Left ventricle myocardium inferior (tissue), 1 donor: ENCODE data around the gene NUMBL. TPM values are rescaled to one million over a fixed set of nuclear protein-coding genes. Genes with fewer than 3 reads are reported as not detected.
A peak's percentile ranks its signal among the peaks of the same experiment; 100 is the strongest.

ENCODE experiments used
- DNase-seq: peaks from one replicate; pipeline ENCODE4 v3.0.0-alpha.2; 2020
- H3K27ac ChIP-seq: fragments of 200-600 bp; replicated peaks from 2 replicates; pipeline ENCODE4 v1.8.0; 2021
- H3K27me3 ChIP-seq: fragments of 200-600 bp; 2 replicates; pipeline ENCODE4 v1.8.0; 2021; ENCODE audit warnings: low read depth
- H3K36me3 ChIP-seq: fragments of 200-600 bp; 2 replicates; pipeline ENCODE4 v1.8.0; 2021
- H3K4me1 ChIP-seq: fragments of 200-600 bp; 2 replicates; pipeline ENCODE4 v1.8.0; 2021
- H3K4me3 ChIP-seq: fragments of 200-600 bp; 2 replicates; pipeline ENCODE4 v1.8.0; 2021; ENCODE audit warnings: mild to moderate bottlenecking, moderate library complexity
- H3K9me3 ChIP-seq: fragments of 200-600 bp; replicated peaks from 2 replicates; pipeline ENCODE4 v1.8.0; 2021
- intact Hi-C: fragments of 100-400 bp; cut with micrococcal nuclease; formaldehyde crosslinking; loops from one replicate; pipeline ENCODE4 v1.11.0; 2022
- long read RNA-seq: library from polyadenylated mRNA; unstranded; transcript quantifications from one replicate; pipeline ENCODE4 v2.0.0, GENCODE V29; 2021
- total RNA-seq: library from RNA; stranded (reverse); fragmentation: NEBNext Ultra II Directional; extraction: Animal tissue kit (Norgen Biotek cat#: 25700); gene quantifications from one replicate; pipeline ENCODE4 v1.2.1, GENCODE V29; 2021
- TF ChIP-seq, protein P1 (sequence below): fragments of 200-600 bp; IDR thresholded peaks from 2 replicates; pipeline ENCODE4 v1.8.0; 2021; ENCODE audit warnings: antibody characterized with exemption, mild to moderate bottlenecking, borderline replicate concordance
- donor health status: DM: no; HTN: yes; CAD: no; lungs with severe emphysema.

The NUMBL gene
- 14.7 TPM for total RNA-seq
- long read RNA-seq, partial matches to known transcripts, result 1 of 3 reads
- long read RNA-seq, other reads (novel, unspliced or antisense), result 1 of 3 reads

DNA sequence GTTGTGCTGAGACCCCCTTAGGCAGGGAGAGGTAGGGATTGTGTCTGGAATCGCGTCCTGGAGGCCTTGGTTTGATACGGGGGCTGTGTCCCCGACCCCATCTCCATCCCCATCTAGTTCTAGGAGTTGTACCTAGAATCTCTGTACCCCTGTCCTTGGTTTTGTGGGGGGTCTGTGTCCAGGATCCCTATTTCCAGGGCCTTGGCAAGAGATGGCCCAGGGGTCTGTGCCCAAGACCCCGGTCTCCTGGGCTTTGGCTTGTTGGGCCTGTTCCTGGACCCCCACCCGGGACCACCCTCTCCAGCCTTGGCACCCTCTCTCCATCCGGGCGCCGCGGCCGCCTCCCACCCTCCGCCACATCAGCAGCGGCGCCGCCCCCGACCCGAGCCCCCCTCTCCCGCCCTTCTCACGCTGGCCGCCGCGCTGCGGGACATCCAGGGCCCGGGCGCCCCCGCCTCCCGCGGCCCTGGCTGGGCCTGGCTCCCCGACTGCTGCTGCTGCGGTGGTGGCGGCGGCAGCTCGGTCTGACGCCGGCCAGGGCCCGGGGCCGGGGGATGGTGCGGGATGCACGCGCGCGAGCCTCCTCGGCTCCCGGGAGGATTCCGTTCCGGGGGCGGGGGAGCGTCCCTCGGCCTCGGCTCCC lies at the start of gene NUMBL:
NUMBL (minus strand) TSS at position 602 of the 643 bp plus-strand sequence; CDS start at position 434, 168 bp downstream.
- Histone ChIP-seq H3K36me3 (peaks cover 38% of the 10 kb centered on the region), H3K4me1 (peaks cover 50% of the 10 kb centered on the region), H3K9me3 (no peaks in the 10 kb centered on the region), H3K27me3 (no peaks in the 10 kb centered on the region), H3K27ac (peak within 1 kb of the TSS; percentile 93), H3K4me3 (peak within 1 kb of the TSS; percentile 79)
- intact Hi-C loops, result no loop called here
- TF ChIP-seq, protein P1, sequence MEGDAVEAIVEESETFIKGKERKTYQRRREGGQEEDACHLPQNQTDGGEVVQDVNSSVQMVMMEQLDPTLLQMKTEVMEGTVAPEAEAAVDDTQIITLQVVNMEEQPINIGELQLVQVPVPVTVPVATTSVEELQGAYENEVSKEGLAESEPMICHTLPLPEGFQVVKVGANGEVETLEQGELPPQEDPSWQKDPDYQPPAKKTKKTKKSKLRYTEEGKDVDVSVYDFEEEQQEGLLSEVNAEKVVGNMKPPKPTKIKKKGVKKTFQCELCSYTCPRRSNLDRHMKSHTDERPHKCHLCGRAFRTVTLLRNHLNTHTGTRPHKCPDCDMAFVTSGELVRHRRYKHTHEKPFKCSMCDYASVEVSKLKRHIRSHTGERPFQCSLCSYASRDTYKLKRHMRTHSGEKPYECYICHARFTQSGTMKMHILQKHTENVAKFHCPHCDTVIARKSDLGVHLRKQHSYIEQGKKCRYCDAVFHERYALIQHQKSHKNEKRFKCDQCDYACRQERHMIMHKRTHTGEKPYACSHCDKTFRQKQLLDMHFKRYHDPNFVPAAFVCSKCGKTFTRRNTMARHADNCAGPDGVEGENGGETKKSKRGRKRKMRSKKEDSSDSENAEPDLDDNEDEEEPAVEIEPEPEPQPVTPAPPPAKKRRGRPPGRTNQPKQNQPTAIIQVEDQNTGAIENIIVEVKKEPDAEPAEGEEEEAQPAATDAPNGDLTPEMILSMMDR, result no peak
- peak; percentile 47 for DNase-seq

DNA sequence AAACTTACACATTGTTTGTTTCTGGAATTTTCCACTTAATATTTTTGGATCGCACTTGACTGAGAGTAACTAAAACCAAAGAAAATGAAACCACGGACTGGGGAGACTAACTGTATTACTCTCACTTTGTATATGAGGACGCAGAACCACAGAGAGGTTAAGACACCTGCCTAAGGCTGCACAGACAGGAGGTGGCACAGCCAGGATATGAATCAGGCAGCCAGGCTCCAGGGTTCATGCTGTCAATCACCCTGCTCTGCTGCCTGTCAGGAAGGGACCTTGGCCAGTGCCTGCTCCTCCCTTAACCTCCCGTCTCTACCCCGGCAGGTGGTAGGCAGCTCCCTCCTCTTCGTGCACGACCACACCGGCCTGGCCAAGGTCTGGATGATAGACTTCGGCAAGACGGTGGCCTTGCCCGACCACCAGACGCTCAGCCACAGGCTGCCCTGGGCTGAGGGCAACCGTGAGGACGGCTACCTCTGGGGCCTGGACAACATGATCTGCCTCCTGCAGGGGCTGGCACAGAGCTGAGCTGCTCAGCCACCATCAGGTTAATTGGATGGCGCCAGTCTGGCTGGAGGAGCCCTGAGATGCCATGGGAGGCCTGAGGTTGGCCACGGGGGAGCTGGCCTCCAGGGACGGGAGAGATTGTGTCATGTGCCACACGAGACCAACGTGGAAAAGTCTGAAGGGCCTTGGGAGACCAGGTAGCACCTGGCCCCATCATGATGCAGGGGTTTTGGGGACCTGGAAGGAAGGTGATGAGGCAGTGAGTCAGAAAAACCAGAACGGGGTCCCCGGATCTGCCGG lies 48.8 kb upstream of the NUMBL start:
- H3K9me3 ChIP-seq, result no peaks in the 10 kb centered on the region
- H3K27ac ChIP-seq, result peak overlapping the region; percentile 75
- no peak for DNase-seq
- peaks cover 41% of the 10 kb centered on the region for H3K4me1 ChIP-seq
- TF ChIP-seq, protein P1, result no peak
- no peaks in the 10 kb centered on the region for H3K27me3 ChIP-seq
- intact Hi-C loops, result no loop called here
- H3K36me3 ChIP-seq, result peaks cover 58% of the 10 kb centered on the region
- no peak overlapping the region for H3K4me3 ChIP-seq

DNA sequence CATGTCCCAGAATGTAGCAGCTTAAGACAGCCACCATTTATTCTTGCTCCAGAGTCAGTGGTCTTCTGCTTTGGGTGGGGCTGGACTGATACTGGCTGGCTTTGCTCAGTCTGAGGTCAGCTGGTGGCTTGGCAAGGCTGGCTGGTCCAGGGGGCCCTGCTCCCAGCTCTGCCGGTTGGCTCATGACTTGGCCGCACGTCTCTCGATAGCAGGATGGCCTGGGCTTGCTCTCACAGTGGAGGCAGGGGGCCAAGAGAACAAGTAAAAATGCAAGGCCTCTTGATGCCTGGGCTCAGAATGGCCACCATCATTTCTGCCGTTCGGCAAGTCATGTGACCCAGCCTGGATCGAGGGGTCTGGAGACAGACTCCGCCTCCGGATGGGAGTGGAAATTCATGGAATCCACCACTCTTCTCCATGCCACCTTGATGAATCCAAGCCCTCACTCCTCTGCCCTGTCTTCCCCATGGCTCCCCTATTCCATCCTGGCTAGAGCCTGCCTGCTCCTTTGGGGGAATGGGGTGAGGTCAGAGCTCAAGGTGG lies 46.7 kb upstream of the NUMBL start:
- peak overlapping the region; percentile 31 for H3K27ac ChIP-seq
- peaks cover 79% of the 10 kb centered on the region for H3K36me3 ChIP-seq
- peaks cover 41% of the 10 kb centered on the region for H3K4me1 ChIP-seq
- H3K27me3 ChIP-seq, result no peaks in the 10 kb centered on the region
- intact Hi-C loops, result no loop called here
- no peak for DNase-seq
- no peak overlapping the region for H3K4me3 ChIP-seq
- H3K9me3 ChIP-seq, result no peaks in the 10 kb centered on the region
- TF ChIP-seq, protein P1, result no peak

DNA sequence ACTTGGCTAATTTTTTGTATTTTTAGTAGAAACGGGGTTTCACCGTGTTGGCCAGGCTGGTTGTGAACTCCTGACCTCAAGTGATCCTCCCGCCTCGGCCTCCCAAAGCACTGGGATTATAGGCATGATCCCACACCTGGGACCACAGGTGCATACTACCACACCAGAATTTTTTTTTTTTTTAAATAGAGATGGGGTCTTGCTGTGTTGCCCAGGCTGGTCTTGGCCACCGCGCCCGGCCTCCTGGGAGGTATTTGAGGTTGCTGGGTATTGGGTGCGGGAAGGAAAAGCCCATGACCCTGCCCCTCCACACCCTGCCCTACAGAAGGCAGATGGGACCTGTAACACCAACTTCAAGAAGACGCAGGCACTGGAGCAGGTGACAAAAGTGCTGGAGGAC lies 46.2 kb upstream of the NUMBL start:
- no peaks in the 10 kb centered on the region for H3K9me3 ChIP-seq
- peak overlapping the region; percentile 31 for H3K27ac ChIP-seq
- TF ChIP-seq, protein P1, result no peak
- DNase-seq, result no peak
- H3K4me1 ChIP-seq, result peaks cover 39% of the 10 kb centered on the region
- no peak overlapping the region for H3K4me3 ChIP-seq
- intact Hi-C loops, result no loop called here
- H3K27me3 ChIP-seq, result no peaks in the 10 kb centered on the region
- H3K36me3 ChIP-seq, result peaks cover 84% of the 10 kb centered on the region

DNA sequence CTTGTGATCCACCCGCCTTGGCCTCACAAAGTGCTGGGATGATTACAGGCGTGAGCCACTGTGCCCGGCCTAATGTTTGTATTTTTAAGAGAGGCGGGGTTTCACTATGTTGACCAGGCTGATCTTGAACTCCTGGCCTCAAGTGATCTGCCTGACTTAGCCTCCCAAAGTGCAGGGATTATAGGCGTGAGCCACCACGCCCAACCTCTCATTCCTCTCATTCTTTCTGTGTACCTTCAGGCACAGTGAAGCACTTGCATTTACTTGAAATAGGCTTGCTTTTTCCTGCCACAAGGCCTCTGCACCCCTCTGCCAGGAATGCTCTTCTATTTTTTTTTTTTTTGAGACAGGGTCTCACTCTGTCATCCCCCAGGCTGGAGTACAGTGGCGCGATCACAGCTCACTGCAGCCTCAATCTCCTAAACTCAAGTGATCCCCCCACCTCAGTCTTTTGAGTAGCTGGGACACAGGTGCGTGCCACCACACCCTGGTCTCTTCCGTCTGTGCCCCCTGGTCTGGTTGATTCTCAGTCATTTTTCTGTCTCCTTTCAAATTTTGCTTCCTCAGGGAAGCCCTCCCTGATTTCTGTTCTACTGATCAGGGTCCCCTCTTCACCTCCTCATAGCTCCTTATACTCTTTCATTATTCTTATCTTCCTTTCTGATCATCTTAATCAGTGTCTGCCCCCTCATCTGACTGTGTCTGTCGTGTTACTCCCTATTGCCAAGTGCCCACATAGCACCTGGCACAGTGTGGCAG lies 44.7 kb upstream of the NUMBL start:
- H3K36me3 ChIP-seq, result peaks cover 99% of the 10 kb centered on the region
- TF ChIP-seq, protein P1, result no peak

More for the DNA sequence above, 44.7 kb upstream of the NUMBL start:
- intact Hi-C loops, result no loop called here
- H3K9me3 ChIP-seq, result no peaks in the 10 kb centered on the region
- no peaks in the 10 kb centered on the region for H3K27me3 ChIP-seq
- DNase-seq, result no peak
- peaks cover 24% of the 10 kb centered on the region for H3K4me1 ChIP-seq
- H3K27ac ChIP-seq, result no peak overlapping the region
- no peak overlapping the region for H3K4me3 ChIP-seq
